Erythroblast (primary cell): ENCODE data around the gene TEPSIN.
A peak's percentile ranks its signal among the peaks of the same experiment; 100 is the strongest.
"Not testable (repeated sequence)": the region's sequence is repeated elsewhere in the genome, so short reads cannot be mapped to it uniquely, and the experiment has no call there.

ENCODE experiments used
- DNase-seq, 2 experiments: peaks; one replicate each; lab custom pipeline; 2025; lab: John Stamatoyannopoulos, UW
- GATA1 ChIP-seq: IDR thresholded peaks from 2 replicates; pipeline ENCODE4 v1.6.1; 2011; ENCODE audit warnings: low read depth, mild to moderate bottlenecking, control low read depth, low read length, moderate library complexity
- POLR2A ChIP-seq: IDR thresholded peaks from 2 replicates; pipeline ENCODE4 v1.6.1; 2011; ENCODE audit warnings: mild to moderate bottlenecking, low read length

TEPSIN gene

DNA sequence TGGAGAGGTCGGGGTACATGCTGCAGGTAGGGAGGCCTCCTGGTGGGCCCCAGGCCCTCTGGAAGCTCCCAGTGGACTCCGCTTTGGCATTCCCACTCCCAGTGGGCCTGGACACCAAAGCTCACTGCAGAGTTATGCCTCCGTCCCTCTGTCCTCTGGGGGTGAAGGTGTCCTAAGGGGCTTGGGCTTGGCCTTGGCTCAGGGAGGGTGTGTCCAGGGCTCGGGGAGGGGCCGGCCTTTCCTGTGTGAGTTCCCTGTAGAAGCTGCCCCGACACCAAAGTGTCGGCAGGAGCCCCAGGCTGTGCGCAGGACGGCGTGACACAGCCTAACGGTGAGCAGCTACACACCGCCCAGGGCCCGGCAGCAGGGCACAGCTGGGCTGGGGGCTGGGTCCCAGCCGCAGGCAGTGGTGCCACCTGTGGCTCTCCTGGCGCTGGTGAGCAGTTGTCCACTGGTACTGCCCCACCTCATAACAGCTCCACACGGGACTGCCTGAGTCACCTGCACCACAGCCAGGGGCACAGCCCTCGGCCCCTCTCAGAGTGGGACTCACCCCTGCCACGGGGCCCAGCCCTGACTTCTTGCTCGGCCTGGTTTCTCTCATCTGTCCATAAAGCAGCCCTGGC, 6.1 kb downstream of the TEPSIN start:
- no peak for DNase-seq
- TF ChIP-seq GATA1 (no peak), POLR2A (no peak)

DNA sequence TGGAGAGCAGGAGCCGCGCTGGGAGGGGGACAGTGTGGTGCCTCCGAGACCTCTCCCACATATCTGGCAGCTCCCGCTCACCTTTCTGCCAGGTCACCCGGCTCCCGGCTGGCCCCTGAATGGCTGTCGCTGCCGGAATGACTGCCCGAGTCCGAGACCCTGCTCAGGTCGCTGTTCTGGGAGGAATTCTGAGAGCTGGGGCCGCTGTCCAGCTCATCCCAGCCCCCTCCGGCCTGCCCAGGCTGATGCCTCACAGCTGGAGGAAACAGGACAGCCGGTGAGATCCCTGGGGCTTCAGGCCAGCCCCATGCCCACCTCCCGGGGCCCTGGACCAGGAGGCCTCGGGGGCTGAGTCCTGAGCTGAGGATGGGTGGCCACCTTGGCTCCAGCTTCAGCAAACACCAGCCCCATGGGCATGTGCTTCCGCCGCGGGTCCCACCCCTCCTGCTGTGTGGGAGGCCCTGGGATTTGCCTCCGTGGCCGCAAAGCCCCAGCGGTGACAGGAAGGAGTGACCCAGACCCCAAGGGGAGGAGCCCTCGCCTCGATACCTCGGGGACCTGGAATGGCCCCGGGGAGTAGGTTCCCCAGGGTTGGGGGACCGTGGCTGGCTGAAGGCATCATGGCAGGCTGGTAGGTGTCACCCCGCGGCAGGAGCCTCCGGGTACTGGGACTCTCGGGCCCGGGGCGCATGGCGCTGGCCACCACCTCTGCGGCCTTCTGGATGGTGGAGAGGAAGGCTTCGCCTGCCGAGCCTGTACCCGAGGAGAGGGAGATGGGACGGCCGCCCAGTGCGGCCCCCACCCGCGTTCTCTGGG, 6.9 kb downstream of the TEPSIN start:
- no peak for TF ChIP-seq POLR2A
- DNase-seq = no peak

GRCh38 chr17:81231121-81231645, 7.7 kb downstream of the TEPSIN start:
- DNase-seq = no peak
- no peak for TF ChIP-seq POLR2A
- TF ChIP-seq GATA1 = no peak

- TF ChIP-seq GATA1 (no peak), POLR2A (no peak)
- peak in 1 of 2 experiments; percentile 19 for DNase-seq
These were observed 8.6 kb downstream of the TEPSIN start for GRCh38 chr17:81230043-81230820.

- TF ChIP-seq GATA1 (no peak), POLR2A (no peak)
- DNase-seq = no peak
These were observed 9.3 kb downstream of the TEPSIN start for GRCh38 chr17:81229666-81229920.

- TF ChIP-seq POLR2A = no peak
- TF ChIP-seq GATA1 = no peak
- no peak for DNase-seq
These were observed 9.8 kb downstream of the TEPSIN start for GRCh38 chr17:81228834-81229665.

DNA sequence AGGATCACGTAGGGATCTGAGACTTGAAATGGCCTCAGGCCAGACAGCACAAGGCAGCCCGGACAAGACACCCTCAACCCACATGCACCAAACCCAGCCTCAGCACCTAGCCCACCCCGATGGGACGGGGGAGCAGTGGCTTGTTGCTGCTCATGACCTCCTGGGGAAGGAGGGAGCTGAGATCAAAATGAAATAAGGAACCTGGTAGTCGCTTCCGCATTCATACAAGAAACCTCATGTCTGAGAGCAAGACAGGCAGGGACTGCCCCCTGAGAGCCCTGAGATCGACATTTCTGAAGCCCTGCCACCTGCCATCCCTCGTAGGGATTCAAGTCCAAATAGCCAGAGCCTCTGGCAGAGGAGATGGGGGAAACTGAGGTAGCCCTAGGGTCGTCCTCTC, 10.4 kb downstream of the TEPSIN start:
- no peak for DNase-seq
- TF ChIP-seq POLR2A (no peak), GATA1 (no peak)

DNA sequence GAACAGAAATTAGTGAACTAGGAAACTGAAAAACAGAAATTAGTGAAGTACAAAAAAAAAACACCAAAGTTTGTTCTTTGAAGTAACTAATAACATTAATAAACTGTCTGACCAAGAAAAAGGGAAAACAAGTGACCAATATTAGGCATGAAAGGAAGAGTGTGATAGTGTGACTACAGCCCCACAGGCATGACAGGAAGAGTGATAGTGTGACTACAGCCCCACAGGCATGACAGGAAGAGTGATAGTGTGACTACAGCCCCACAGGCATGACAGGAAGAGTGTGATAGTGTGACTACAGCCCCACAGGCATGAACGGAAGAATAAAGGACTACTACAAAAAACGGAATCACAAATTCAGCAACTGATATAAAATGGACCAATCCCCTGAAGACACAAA, 11.2 kb downstream of the TEPSIN start:
- DNase-seq = not testable (repeated sequence)

- no peak for DNase-seq
- TF ChIP-seq POLR2A (no peak), GATA1 (no peak)
These were observed 15.1 kb downstream of the TEPSIN start for GRCh38 chr17:81223762-81224130.

GRCh38 chr17:81222906-81223761, 15.7 kb downstream of the TEPSIN start, which contains the start of gene CEP131:
CEP131 (minus strand) TSS chr17:81222965; CDS start chr17:81220056, 2,909 bp downstream.
- DNase-seq = peak; percentile 99
- TF ChIP-seq GATA1 (no peak), POLR2A (peak; percentile 21)

DNA sequence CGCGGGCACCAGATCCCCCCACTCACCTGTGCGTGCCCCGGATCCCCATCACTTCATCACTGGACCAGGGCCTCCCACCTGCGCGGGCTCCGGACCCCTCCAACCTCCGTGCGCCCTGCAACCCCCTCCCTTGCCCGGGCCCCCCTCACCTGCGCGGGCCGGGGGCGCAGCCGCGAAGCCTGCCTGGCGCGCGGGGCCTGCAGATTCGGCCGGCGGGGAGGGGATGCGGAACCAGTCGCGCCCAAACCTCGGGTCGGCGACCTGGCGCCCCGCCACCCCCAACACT, 16.3 kb downstream of the TEPSIN start:
- TF ChIP-seq POLR2A (no peak), GATA1 (no peak)
- DNase-seq = no peak

DNA sequence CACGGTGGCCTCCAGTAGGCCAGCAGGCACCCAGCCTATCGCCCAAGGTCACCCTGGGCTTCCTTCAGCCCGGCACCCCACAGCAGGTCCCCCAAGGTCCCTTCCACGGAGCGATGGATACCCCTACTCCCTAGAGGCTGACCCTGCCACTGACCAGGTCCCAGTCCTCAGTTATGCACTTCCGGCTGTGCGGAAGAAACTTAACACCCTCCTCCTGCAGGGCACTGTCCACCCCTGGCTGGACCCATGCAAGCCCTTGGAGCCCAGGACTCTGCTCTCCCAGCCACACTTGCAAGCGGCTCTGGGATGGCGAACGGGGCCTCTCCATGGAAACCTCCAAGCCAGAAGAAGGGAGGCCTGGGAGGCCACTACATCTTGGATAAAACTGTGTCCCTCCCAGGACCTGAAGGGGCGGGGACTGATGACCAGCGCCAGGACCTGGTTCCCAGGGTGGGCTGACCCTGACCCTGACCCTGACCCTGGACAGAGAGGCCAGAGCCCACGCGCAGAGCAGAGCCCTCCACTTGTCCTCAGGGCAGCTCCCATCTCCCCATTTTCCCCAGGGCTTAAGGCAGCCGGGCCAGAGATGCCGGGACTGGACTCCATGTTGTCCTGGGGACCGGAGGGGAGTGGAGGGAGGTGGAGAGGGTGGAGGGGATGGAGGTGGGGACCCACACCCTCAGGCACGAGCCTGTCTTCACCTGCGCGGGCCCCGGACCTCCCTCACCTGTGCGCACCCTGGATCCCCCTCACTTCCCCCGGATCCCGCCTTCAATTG, 16.8 kb downstream of the TEPSIN start:
- DNase-seq = peak in 1 of 2 experiments; percentile 41
- TF ChIP-seq POLR2A (no peak), GATA1 (no peak)
